Measurements from ENCODE around the gene MAPT. TPM values are rescaled to one million over a fixed set of nuclear protein-coding genes. Genes with fewer than 3 reads are reported as not detected.

MAPT gene
- total RNA-seq, 1 donor from 2014 or later = 3.5 TPM

- Mint-ChIP-seq H3K4me3 (no peak overlapping the region), H3K36me3 (no peaks in the 10 kb centered on the region), H3K4me1 (ENCODE audit: unreplicated experiment) (no peaks in the 10 kb centered on the region), H3K27me3 (no peaks in the 10 kb centered on the region), H3K27ac (no peak overlapping the region), H3K9me3 (no peaks in the 10 kb centered on the region)
- no peak for TF ChIP-seq CTCF (conservative IDR thresholded peaks at IDR 0.05)
- no peak for DNase-seq (ENCODE audit: extremely low spot score, unreplicated experiment)
Observed at GRCh38 chr17:46007461-46007965, 113.2 kb downstream of the MAPT start.

- DNase-seq (ENCODE audit: extremely low spot score, unreplicated experiment) = no peak
- Mint-ChIP-seq H3K27me3 (no peaks in the 10 kb centered on the region), H3K27ac (no peak overlapping the region), H3K4me1 (ENCODE audit: unreplicated experiment) (peaks cover 1% of the 10 kb centered on the region), H3K9me3 (no peaks in the 10 kb centered on the region), H3K36me3 (no peaks in the 10 kb centered on the region), H3K4me3 (no peak overlapping the region)
- no peak for TF ChIP-seq CTCF (conservative IDR thresholded peaks at IDR 0.05)
Observed at GRCh38 chr17:46008591-46008990, 114.2 kb downstream of the MAPT start.

- no peaks in the 10 kb centered on the region for H3K9me3 Mint-ChIP-seq
- H3K4me3 Mint-ChIP-seq = no peak overlapping the region
- no peak for DNase-seq (ENCODE audit: extremely low spot score, unreplicated experiment)
- H3K4me1 Mint-ChIP-seq (ENCODE audit: unreplicated experiment) = peaks cover 4% of the 10 kb centered on the region
- no peaks in the 10 kb centered on the region for H3K36me3 Mint-ChIP-seq
- no peak for TF ChIP-seq CTCF (conservative IDR thresholded peaks at IDR 0.05)
- H3K27ac Mint-ChIP-seq = no peak overlapping the region
- H3K27me3 Mint-ChIP-seq = no peaks in the 10 kb centered on the region
Observed at GRCh38 chr17:46009681-46010596, 115.6 kb downstream of the MAPT start.

DNA sequence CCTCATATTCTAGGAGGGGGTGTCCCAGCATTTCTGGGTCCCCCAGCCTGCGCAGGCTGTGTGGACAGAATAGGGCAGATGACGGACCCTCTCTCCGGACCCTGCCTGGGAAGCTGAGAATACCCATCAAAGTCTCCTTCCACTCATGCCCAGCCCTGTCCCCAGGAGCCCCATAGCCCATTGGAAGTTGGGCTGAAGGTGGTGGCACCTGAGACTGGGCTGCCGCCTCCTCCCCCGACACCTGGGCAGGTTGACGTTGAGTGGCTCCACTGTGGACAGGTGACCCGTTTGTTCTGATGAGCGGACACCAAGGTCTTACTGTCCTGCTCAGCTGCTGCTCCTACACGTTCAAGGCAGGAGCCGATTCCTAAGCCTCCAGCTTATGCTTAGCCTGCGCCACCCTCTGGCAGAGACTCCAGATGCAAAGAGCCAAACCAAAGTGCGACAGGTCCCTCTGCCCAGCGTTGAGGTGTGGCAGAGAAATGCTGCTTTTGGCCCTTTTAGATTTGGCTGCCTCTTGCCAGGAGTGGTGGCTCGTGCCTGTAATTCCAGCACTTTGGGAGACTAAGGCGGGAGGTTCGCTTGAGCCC, 116.3 kb downstream of the MAPT start:
- Mint-ChIP-seq H3K27me3 (no peaks in the 10 kb centered on the region), H3K4me3 (no peak overlapping the region), H3K36me3 (no peaks in the 10 kb centered on the region), H3K27ac (no peak overlapping the region), H3K4me1 (ENCODE audit: unreplicated experiment) (peaks cover 4% of the 10 kb centered on the region), H3K9me3 (no peaks in the 10 kb centered on the region)
- TF ChIP-seq CTCF (conservative IDR thresholded peaks at IDR 0.05) = no peak
- no peak for DNase-seq (ENCODE audit: extremely low spot score, unreplicated experiment)

DNA sequence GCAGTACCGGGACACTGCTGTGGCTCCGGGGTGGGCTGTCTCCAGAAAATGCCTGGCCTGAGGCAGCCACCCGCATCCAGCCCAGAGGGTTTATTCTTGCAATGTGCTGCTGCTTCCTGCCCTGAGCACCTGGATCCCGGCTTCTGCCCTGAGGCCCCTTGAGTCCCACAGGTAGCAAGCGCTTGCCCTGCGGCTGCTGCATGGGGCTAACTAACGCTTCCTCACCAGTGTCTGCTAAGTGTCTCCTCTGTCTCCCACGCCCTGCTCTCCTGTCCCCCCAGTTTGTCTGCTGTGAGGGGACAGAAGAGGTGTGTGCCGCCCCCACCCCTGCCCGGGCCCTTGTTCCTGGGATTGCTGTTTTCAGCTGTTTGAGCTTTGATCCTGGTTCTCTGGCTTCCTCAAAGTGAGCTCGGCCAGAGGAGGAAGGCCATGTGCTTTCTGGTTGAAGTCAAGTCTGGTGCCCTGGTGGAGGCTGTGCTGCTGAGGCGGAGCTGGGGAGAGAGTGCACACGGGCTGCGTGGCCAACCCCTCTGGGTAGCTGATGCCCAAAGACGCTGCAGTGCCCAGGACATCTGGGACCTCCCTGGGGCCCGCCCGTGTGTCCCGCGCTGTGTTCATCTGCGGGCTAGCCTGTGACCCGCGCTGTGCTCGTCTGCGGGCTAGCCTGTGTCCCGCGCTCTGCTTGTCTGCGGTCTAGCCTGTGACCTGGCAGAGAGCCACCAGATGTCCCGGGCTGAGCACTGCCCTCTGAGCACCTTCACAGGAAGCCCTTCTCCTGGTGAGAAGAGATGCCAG, 117.6 kb downstream of the MAPT start:
- Mint-ChIP-seq H3K4me1 (ENCODE audit: unreplicated experiment) (peaks cover 4% of the 10 kb centered on the region), H3K36me3 (no peaks in the 10 kb centered on the region), H3K4me3 (no peak overlapping the region), H3K27me3 (no peaks in the 10 kb centered on the region), H3K9me3 (no peaks in the 10 kb centered on the region), H3K27ac (no peak overlapping the region)
- DNase-seq (ENCODE audit: extremely low spot score, unreplicated experiment) = no peak
- TF ChIP-seq CTCF (conservative IDR thresholded peaks at IDR 0.05) = no peak
